ENCODE measurements around the gene SND1.
A peak's percentile ranks its signal among the peaks of the same experiment; 100 is the strongest.

SND1 gene

DNA sequence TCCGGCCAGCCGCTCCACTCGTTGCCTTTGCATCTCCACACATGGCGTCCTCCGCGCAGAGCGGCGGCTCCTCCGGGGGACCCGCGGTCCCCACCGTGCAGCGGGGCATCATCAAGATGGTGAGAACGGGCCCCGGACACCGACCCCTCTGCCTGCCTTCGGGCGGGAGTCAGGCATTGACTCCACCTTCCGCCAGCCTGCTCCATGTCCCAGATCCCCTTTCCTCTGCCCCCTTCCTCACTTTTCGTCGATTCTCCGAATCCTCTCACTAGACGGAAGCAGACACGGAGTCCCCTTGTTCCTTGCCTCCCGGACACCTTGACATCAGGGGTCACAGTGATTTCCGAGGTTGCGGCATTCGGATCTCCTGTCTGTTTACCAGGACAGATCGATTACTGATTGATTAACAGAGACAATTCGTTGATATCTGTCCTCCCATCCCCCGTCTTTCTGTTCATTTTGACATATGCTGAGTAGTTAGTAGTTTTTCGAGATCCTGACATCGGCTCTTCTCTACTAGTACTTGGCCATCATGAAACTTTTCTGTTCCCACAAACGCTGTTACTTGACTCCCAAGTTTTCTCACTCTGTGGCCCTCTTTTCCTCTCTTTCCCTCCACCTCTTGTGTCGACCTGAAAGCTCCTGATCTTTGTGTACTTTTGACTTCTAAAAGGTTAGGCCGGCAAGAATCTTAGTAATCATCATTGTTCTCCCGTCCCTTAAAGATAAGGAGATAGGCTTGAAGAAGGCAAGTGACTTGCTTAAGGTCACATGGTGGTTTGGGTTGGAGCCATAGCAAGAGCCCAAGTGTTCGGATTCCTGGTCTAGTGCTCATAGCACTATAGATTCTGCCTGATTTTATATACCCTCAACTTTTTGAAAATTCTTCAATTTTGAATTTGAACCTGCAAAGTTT lies 597 bp downstream of the SND1 start:
- TF ChIP-seq, protein P1, sequence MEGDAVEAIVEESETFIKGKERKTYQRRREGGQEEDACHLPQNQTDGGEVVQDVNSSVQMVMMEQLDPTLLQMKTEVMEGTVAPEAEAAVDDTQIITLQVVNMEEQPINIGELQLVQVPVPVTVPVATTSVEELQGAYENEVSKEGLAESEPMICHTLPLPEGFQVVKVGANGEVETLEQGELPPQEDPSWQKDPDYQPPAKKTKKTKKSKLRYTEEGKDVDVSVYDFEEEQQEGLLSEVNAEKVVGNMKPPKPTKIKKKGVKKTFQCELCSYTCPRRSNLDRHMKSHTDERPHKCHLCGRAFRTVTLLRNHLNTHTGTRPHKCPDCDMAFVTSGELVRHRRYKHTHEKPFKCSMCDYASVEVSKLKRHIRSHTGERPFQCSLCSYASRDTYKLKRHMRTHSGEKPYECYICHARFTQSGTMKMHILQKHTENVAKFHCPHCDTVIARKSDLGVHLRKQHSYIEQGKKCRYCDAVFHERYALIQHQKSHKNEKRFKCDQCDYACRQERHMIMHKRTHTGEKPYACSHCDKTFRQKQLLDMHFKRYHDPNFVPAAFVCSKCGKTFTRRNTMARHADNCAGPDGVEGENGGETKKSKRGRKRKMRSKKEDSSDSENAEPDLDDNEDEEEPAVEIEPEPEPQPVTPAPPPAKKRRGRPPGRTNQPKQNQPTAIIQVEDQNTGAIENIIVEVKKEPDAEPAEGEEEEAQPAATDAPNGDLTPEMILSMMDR (IDR thresholded peaks at IDR 0.05; ENCODE audit: insufficient read depth, low read depth, low read length, missing control alignments), result no peak
- DNase-seq (ENCODE audit: low read depth), result peak; percentile 41
- H3K4me3 ChIP-seq (ENCODE audit: low read depth, low read length), result peak overlapping the region; percentile 85

DNA sequence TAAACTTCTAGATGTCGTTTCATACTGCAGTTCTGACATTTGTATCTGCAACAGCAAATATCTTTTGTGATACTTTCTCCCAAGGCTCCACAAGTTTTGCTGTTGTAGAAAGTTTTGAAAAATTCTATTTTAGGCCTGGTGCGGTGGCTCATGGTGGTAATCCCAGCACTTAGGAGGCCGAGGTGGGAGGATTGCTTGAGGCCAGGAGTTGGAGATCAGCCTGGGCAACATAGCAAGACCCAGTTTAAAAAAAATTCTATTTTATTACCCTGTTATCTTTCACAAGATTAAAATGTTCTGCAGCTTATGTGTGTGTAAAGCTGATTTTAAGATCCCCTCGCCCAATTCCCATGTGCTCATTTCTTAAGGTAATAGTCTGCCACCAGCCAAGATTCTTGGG lies 1.4 kb downstream of the SND1 start:
- no peak for DNase-seq (ENCODE audit: low read depth)
- TF ChIP-seq, protein P1 (IDR thresholded peaks at IDR 0.05; ENCODE audit: insufficient read depth, low read depth, low read length, missing control alignments), result no peak
- H3K4me3 ChIP-seq (ENCODE audit: low read depth, low read length), result peak overlapping the region; percentile 85

DNA sequence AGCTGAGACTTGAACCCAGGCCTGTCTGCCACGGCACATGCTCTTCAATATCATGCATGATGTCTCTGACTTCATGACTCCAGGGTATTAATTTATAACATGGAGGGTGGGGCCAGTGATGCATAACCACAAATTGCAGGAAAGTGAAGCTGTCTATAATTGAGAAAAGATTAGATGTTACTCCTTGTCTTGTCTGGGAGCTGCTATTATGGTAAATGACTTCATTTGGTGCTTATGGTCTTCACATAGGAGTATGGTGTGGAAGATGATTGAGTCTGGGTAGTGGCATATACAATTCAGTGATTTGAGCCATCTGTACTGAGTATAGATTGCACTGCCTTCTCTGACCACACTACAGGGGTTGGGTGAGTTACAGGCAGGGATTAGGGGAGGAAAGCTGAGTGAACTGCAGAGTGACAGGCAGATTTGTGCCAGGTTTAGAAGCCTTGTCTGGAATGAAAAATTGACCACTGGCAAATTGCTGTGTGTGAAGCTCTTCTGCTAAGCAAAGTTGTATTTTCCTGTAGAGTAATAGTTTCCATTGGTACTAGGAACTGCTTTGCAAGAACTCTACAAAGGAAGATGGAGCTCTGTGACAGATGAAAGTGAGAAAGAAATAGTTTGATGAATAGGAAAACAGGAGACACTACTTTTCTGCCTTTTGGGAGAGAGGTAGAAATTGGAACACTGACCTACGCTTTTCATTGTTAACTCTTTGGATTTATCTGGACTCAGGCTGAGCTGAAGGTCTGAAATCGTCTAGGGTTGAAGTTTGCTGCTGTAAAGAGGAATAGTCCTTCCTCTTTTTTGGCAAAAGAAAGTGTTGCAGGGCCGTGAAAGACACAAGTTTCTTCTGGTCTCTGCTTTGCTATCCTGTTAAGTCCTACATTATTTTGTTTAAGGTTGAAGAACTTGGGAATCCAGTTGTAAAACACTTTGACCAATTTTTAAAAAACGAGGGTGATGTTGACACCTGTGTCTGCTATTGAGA lies 2.7 kb downstream of the SND1 start:
- peak overlapping the region; percentile 85 for H3K4me3 ChIP-seq (ENCODE audit: low read depth, low read length)
- DNase-seq (ENCODE audit: low read depth), result peak; percentile 24
- TF ChIP-seq, protein P1 (IDR thresholded peaks at IDR 0.05; ENCODE audit: insufficient read depth, low read depth, low read length, missing control alignments), result peak; percentile 3

DNA sequence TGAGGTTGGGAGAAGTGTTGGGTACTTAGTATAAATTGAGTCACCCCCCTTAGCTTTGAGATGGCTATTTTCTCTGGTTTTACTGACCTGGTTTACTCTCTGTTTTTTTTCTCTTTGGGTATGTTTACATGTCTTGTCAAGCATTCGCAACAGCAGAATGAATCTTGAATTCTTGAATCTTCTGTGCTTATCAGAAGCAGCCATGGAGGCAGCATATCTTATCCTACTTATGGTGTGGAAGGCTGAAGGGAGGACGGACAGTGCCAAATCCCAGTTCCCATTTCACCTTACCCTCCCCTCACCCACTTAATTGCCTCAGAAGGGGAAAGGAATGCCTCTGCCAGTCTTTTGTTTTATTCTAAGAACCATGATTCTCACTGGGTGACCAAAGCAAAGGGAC lies 3.7 kb downstream of the SND1 start:
- no peak overlapping the region for H3K4me3 ChIP-seq (ENCODE audit: low read depth, low read length)
- TF ChIP-seq, protein P1 (IDR thresholded peaks at IDR 0.05; ENCODE audit: insufficient read depth, low read depth, low read length, missing control alignments), result no peak
- DNase-seq (ENCODE audit: low read depth), result no peak

DNA sequence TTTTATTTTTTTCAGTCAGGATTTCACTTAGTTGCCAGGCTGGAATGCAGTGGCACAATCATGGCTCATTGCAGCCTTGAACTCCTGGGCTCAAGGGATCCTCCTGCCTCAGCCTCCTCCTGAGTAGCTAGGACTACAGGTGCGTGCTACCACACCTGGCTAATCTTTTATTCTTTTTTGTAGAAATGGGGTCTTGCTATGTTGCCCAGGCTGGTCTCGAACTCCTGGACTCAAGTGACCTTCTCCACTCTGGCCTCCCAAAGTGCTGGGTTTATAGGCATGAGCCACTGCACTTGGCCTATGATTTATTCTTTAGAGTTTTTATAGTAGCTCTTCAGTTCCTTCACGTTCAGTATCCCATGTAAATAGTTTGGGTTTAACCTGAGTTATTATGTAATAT lies 5.5 kb downstream of the SND1 start:
- H3K4me3 ChIP-seq (ENCODE audit: low read depth, low read length), result no peak overlapping the region
- TF ChIP-seq, protein P1 (IDR thresholded peaks at IDR 0.05; ENCODE audit: insufficient read depth, low read depth, low read length, missing control alignments), result no peak
- DNase-seq (ENCODE audit: low read depth), result no peak

DNA sequence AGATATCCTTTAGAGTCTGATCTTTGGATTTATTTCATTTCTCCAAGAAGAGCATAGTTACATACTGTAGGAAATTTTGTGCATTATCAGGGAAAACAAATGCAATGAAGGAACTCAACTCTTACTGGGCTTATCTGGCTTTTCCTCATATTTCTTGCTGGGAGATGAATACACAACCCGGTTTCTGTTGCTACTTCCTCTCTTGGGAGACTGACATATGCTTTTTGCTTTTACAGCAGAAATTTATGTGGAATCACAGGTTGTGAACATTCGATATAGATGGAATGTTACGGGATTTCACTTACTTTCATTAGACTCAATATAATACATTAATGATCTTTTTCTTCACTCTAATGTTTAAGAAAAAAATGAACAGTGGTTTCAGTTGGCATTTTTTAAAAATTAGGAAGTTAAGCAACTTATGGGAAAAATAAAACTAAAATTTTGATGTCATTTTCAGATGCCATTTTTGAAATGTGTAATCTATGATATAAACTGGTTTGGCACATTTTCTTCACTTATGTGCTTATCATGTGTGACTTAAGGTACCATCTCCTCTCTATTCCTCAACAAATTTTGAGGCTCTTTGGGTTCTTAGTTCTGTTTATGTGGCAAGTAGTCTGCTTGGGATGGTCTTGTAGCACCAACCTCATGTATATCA lies 7.1 kb downstream of the SND1 start:
- no peak overlapping the region for H3K4me3 ChIP-seq (ENCODE audit: low read depth, low read length)
- TF ChIP-seq, protein P1 (IDR thresholded peaks at IDR 0.05; ENCODE audit: insufficient read depth, low read depth, low read length, missing control alignments), result no peak
- DNase-seq (ENCODE audit: low read depth), result no peak
